Dendritic cell treated with granulocyte-macrophage colony-stimulating factor and Interleukin-4, amounts not matched to agents 40 ng/mL and 50 ng/mL, for 4 days (primary cell): ENCODE measurements around the gene CEP131.

Source experiments
- H3K27ac Mint-ChIP-seq: one replicate; pipeline ENCODE4 v1.8.0; 2022; ENCODE audit warnings: mild to moderate bottlenecking, mixed read lengths
- H3K27me3 Mint-ChIP-seq: one replicate; pipeline ENCODE4 v1.8.0; 2022; ENCODE audit warnings: mild to moderate bottlenecking, mixed read lengths
- H3K36me3 Mint-ChIP-seq: one replicate; pipeline ENCODE4 v1.8.0; 2022; ENCODE audit warnings: low read depth, mixed read lengths
- H3K4me1 Mint-ChIP-seq: one replicate; pipeline ENCODE4 v1.8.0; 2022; ENCODE audit warnings: low read depth, mixed read lengths
- H3K4me3 Mint-ChIP-seq: one replicate; pipeline ENCODE4 v1.8.0; 2022; ENCODE audit warnings: mild to moderate bottlenecking, moderate library complexity, mixed read lengths
- H3K9me3 Mint-ChIP-seq: one replicate; pipeline ENCODE4 v1.8.0; 2022; ENCODE audit warnings: mixed read lengths
- intact Hi-C: fragments of 100-400 bp; cut with micrococcal nuclease; formaldehyde crosslinking; loops from one replicate; pipeline ENCODE4 v1.15.0; 2022

Gene CEP131

GRCh38 chr17:81222906-81223761 lies at the start of gene CEP131:
Gene CEP131 (minus strand): TSS chr17:81222965. CDS start chr17:81220056, 2,909 bp downstream.
- intact Hi-C loops, result loop anchor here (2.0 kb wide), 1 partner anchor 16 kb away; the partner anchor contains the start of genes NDUFAF8 and TEPSIN
- Mint-ChIP-seq H3K36me3 (peaks cover 22% of the 10 kb centered on the region), H3K27ac (peak within 1 kb of the TSS; percentile 81), H3K27me3 (peaks cover 1% of the 10 kb centered on the region), H3K4me1 (peaks cover 38% of the 10 kb centered on the region), H3K9me3 (no peaks in the 10 kb centered on the region), H3K4me3 (peak within 1 kb of the TSS; percentile 78)

- intact Hi-C loops, result no loop called here
- Mint-ChIP-seq H3K9me3 (no peaks in the 10 kb centered on the region), H3K36me3 (peaks cover 100% of the 10 kb centered on the region)
Observed at GRCh38 chr17:81271226-81271625, 48.5 kb upstream of the CEP131 start.

DNA sequence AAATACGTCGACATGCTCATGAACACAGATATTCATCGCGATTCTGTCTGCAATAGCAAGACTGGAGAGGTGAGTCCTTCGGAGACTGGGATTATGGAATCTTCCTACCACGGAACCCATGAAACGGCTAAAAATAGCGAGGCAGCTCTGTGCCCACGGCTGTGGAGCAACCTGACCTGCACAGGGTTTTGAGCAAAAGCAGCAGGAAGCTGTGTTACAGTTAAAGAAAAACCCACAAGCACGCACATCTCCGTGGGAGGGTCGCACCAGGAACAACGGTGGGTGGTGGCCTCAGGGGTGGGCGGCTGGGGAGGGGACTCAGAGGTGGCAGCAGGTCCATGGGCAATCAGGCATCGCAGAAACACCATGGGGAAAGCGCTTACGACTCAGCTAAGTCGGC lies 47.5 kb upstream of the CEP131 start:
- Mint-ChIP-seq H3K9me3 (no peaks in the 10 kb centered on the region), H3K4me3 (no peak overlapping the region), H3K36me3 (peaks cover 100% of the 10 kb centered on the region), H3K27ac (no peak overlapping the region), H3K27me3 (no peaks in the 10 kb centered on the region), H3K4me1 (peaks cover 27% of the 10 kb centered on the region)
- intact Hi-C loops, result no loop called here

More at GRCh38 chr17:81271226-81271625, 48.5 kb upstream of the CEP131 start:
- no peak overlapping the region for H3K4me3 Mint-ChIP-seq
- H3K27me3 Mint-ChIP-seq, result no peaks in the 10 kb centered on the region
- no peak overlapping the region for H3K27ac Mint-ChIP-seq
- peaks cover 27% of the 10 kb centered on the region for H3K4me1 Mint-ChIP-seq

GRCh38 chr17:81267390-81268067 lies 44.8 kb upstream of the CEP131 start:
- peaks cover 100% of the 10 kb centered on the region for H3K36me3 Mint-ChIP-seq
- intact Hi-C loops, result no loop called here

GRCh38 chr17:81265576-81265975 lies 42.8 kb upstream of the CEP131 start:
- intact Hi-C loops, result no loop called here
- Mint-ChIP-seq H3K4me1 (peaks cover 11% of the 10 kb centered on the region), H3K36me3 (peaks cover 100% of the 10 kb centered on the region), H3K27me3 (no peaks in the 10 kb centered on the region), H3K9me3 (no peaks in the 10 kb centered on the region), H3K4me3 (no peak overlapping the region), H3K27ac (no peak overlapping the region)

More at GRCh38 chr17:81267390-81268067, 44.8 kb upstream of the CEP131 start:
- no peaks in the 10 kb centered on the region for H3K9me3 Mint-ChIP-seq
- H3K27me3 Mint-ChIP-seq, result no peaks in the 10 kb centered on the region
- H3K27ac Mint-ChIP-seq, result peak overlapping the region; percentile 4
- no peak overlapping the region for H3K4me3 Mint-ChIP-seq
- peaks cover 13% of the 10 kb centered on the region for H3K4me1 Mint-ChIP-seq

- Mint-ChIP-seq H3K27ac (no peak overlapping the region), H3K9me3 (no peaks in the 10 kb centered on the region), H3K4me1 (peaks cover 11% of the 10 kb centered on the region), H3K27me3 (no peaks in the 10 kb centered on the region), H3K36me3 (peaks cover 100% of the 10 kb centered on the region), H3K4me3 (no peak overlapping the region)
- intact Hi-C loops, result no loop called here
Observed at GRCh38 chr17:81264640-81265039, 41.9 kb upstream of the CEP131 start.

- H3K36me3 Mint-ChIP-seq, result peaks cover 100% of the 10 kb centered on the region
- no peaks in the 10 kb centered on the region for H3K27me3 Mint-ChIP-seq
- peaks cover 11% of the 10 kb centered on the region for H3K4me1 Mint-ChIP-seq
- no peak overlapping the region for H3K27ac Mint-ChIP-seq
- no peak overlapping the region for H3K4me3 Mint-ChIP-seq
- intact Hi-C loops, result no loop called here
- H3K9me3 Mint-ChIP-seq, result no peaks in the 10 kb centered on the region
Observed at GRCh38 chr17:81263371-81264181, 40.8 kb upstream of the CEP131 start.

DNA sequence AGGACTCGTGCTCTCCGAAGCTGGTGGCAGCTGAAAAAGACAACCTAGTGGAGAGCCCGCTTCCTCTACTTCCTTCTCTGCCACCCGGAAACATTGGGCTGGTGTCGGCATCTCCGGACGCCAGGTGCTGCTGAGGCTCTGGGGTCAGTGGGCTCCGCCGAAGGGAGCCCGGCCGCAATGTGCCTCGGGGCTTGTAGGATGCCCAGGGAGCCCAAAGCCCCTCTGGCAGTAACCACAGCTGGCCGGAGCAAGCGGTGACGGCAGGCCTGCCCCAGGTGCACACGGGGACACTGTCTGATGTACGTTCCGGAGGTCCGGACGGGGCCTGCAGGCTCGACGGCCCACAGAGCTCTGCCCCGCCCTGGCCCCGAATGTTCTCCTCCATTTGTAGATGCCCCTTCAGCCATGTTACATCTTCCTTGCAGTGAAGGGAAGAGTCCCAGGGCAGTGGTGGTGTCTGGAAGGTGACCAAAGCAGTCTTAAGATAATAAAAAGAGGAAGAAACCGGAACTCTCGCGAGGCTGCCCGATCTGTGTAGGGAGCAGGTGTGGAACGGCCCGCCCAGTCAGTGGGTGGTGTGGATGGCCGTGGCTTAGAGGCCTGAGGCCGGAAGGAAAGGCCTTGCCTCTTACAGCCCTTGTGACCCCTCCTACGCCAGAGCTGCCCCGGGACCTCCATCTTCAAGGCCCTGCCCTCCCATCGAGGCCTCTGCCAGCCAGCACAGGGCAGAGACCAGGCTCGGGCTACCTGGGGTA lies 39.0 kb upstream of the CEP131 start:
- Mint-ChIP-seq H3K9me3 (no peaks in the 10 kb centered on the region), H3K4me1 (peaks cover 6% of the 10 kb centered on the region), H3K36me3 (peaks cover 100% of the 10 kb centered on the region), H3K27me3 (no peaks in the 10 kb centered on the region), H3K27ac (no peak overlapping the region), H3K4me3 (no peak overlapping the region)
- intact Hi-C loops, result no loop called here

GRCh38 chr17:81261096-81261495 lies 38.3 kb upstream of the CEP131 start:
- no peak overlapping the region for H3K4me3 Mint-ChIP-seq
- intact Hi-C loops, result no loop called here
- H3K27me3 Mint-ChIP-seq, result no peaks in the 10 kb centered on the region
- peaks cover 98% of the 10 kb centered on the region for H3K36me3 Mint-ChIP-seq
- H3K9me3 Mint-ChIP-seq, result no peaks in the 10 kb centered on the region
- no peak overlapping the region for H3K27ac Mint-ChIP-seq
- peaks cover 7% of the 10 kb centered on the region for H3K4me1 Mint-ChIP-seq

DNA sequence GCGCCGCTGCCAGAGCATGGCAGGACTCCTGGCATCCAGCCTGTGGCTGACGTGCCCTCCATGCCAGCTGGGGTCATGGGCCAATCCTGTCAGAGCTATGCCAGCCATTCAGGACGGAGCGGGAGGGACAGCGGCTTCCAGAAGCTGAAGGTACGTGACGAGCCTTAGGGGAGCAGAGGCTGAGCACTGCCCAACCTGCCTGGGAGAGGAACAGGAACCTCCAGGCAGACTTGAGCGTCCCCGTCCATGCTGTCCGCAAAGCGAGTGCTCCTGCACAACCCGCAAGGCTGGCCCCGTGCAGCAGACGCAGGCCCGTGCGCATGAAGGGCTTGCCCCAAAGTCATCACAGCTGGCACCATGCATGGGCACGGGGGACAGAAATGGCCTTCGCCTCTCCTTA lies 37.9 kb upstream of the CEP131 start:
- H3K27ac Mint-ChIP-seq, result no peak overlapping the region
- no peak overlapping the region for H3K4me3 Mint-ChIP-seq
- intact Hi-C loops, result no loop called here
- no peaks in the 10 kb centered on the region for H3K9me3 Mint-ChIP-seq
- H3K27me3 Mint-ChIP-seq, result no peaks in the 10 kb centered on the region
- peaks cover 12% of the 10 kb centered on the region for H3K4me1 Mint-ChIP-seq
- H3K36me3 Mint-ChIP-seq, result peaks cover 98% of the 10 kb centered on the region

- H3K27ac Mint-ChIP-seq, result no peak overlapping the region
- intact Hi-C loops, result no loop called here
- no peaks in the 10 kb centered on the region for H3K9me3 Mint-ChIP-seq
- peaks cover 16% of the 10 kb centered on the region for H3K4me1 Mint-ChIP-seq
- no peaks in the 10 kb centered on the region for H3K27me3 Mint-ChIP-seq
- peaks cover 98% of the 10 kb centered on the region for H3K36me3 Mint-ChIP-seq
- H3K4me3 Mint-ChIP-seq, result no peak overlapping the region
Observed at GRCh38 chr17:81260171-81260570, 37.4 kb upstream of the CEP131 start.

- no peak overlapping the region for H3K27ac Mint-ChIP-seq
- no peak overlapping the region for H3K4me3 Mint-ChIP-seq
- H3K9me3 Mint-ChIP-seq, result no peaks in the 10 kb centered on the region
- H3K4me1 Mint-ChIP-seq, result peaks cover 24% of the 10 kb centered on the region
- intact Hi-C loops, result loop anchor here (5.0 kb wide), 1 partner anchor 33 kb away; no protein-coding TSS in a partner anchor
- H3K27me3 Mint-ChIP-seq, result no peaks in the 10 kb centered on the region
- peaks cover 90% of the 10 kb centered on the region for H3K36me3 Mint-ChIP-seq
Observed at GRCh38 chr17:81259058-81259605, 36.4 kb upstream of the CEP131 start.

DNA sequence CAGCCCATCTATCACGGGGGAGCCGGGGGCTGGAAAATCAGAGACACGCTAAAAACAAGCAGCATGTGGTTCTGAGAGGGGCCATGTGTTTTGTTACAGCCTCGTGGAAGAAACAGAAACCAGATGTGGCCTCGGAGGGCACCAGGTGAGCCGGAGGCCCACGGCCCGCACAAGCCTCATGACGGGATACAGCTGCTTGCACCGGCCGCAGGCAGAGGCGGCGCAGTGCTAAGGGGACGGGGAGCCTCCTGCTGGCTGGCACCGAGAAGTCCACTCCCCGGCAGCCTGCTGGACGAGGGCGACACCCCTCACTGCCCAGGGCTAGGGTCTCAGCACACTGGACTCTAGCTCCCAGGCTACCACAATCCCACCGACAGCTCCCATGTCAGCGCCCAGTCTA lies 35.5 kb upstream of the CEP131 start:
- Mint-ChIP-seq H3K27ac (no peak overlapping the region), H3K27me3 (no peaks in the 10 kb centered on the region), H3K36me3 (peaks cover 90% of the 10 kb centered on the region), H3K9me3 (no peaks in the 10 kb centered on the region), H3K4me3 (no peak overlapping the region), H3K4me1 (peaks cover 32% of the 10 kb centered on the region)
- intact Hi-C loops, result loop anchor here (5.0 kb wide), 1 partner anchor 34 kb away; no protein-coding TSS in a partner anchor
